Spinal cord (tissue), 10 donors: ENCODE results near the gene GSTT2. TPM values are rescaled to one million over a fixed set of nuclear protein-coding genes. Genes with fewer than 3 reads are reported as not detected.

ENCODE experiments used
- DNase-seq, 6 donors: peaks; one replicate each; pipeline versions ENCODE4 v3.0.0 to v3.0.0-alpha.2; 2013 to 2015; ENCODE audit warnings: low spot score in 6 of 6, low read depth in 4 of 6
- H3K27ac ChIP-seq: one replicate; pipeline ENCODE4 v1.5.1; 2013; ENCODE audit warnings: low read depth, low read length, control low read depth
- H3K27me3 ChIP-seq: one replicate; pipeline ENCODE4 v1.6.1; 2013; ENCODE audit warnings: low read length; ENCODE audit not compliant: control insufficient read depth, insufficient read depth
- H3K36me3 ChIP-seq: one replicate; pipeline ENCODE4 v1.6.1; 2013; ENCODE audit warnings: low read length; ENCODE audit not compliant: control insufficient read depth, insufficient read depth
- H3K4me1 ChIP-seq: one replicate; pipeline ENCODE4 v1.6.1; 2013; ENCODE audit warnings: low read length; ENCODE audit not compliant: control insufficient read depth, insufficient read depth
- H3K4me3 ChIP-seq: one replicate; pipeline ENCODE4 v1.5.1; 2013; ENCODE audit warnings: low read depth, low read length, control low read depth
- H3K9me3 ChIP-seq: one replicate; pipeline ENCODE4 v1.6.1; 2013; ENCODE audit warnings: low read length; ENCODE audit not compliant: control insufficient read depth, insufficient read depth
- WGBS: methylation state at CpG from one replicate; pipeline ENCODE4 v1.1.5; 2013; ENCODE audit warnings: missing lambda C conversion rate; ENCODE audit not compliant: insufficient coverage; 5-methylcytosine and 5-hydroxymethylcytosine counted together
- polyA plus RNA-seq, 2 donors: library from polyadenylated mRNA; unstranded; fragments of 120-200 nt; gene quantifications; one replicate each; pipeline ENCODE4 v1.2.1, GENCODE V29; 2013; ENCODE audit not compliant: insufficient read length in 2 of 2
- total RNA-seq, 2 donors: library from RNA; depleted of rRNA in 1 of 2; stranded (reverse); fragments of 120-200 nt in 1 of 2; fragments of >200 nt in 1 of 2; gene quantifications; one replicate each; pipeline versions ENCODE4 v1.2.3 to v1.2.4, GENCODE V29; 2013 to 2014
- donor health status: healthy.

Gene GSTT2
- total and polyA plus RNA-seq, 4 donors: 0.44 to 0.45 TPM; not detected in 2

DNA sequence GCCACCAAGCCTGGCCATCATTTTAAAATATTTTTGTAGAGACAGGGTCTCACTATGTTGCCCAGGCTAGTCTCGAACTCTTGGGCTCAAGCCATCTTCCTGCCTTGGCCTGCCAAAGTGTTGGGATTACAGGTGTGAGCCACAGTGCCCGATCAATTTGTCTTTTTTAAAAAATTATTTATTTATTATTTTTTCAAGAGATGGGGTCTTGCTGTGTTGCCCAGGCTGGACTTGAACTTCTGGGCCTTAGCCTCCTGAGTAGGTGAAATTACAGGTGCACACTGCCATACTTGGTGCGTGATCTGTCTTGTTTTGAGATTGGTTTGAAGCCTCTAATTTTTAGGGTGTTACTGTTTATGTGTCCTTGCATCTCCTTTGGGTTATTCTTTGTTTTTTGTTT lies 41.4 kb downstream of the GSTT2 start:
- H3K27ac ChIP-seq: no peak overlapping the region
- WGBS: 100% methylated on average over 2 of the region's 3 CpGs
- DNase-seq: no peak
- H3K4me1 ChIP-seq: no peaks in the 10 kb centered on the region
- H3K4me3 ChIP-seq: no peak overlapping the region
- H3K27me3 ChIP-seq: no peaks in the 10 kb centered on the region
- peaks cover 5% of the 10 kb centered on the region for H3K36me3 ChIP-seq
- no peaks in the 10 kb centered on the region for H3K9me3 ChIP-seq

DNA sequence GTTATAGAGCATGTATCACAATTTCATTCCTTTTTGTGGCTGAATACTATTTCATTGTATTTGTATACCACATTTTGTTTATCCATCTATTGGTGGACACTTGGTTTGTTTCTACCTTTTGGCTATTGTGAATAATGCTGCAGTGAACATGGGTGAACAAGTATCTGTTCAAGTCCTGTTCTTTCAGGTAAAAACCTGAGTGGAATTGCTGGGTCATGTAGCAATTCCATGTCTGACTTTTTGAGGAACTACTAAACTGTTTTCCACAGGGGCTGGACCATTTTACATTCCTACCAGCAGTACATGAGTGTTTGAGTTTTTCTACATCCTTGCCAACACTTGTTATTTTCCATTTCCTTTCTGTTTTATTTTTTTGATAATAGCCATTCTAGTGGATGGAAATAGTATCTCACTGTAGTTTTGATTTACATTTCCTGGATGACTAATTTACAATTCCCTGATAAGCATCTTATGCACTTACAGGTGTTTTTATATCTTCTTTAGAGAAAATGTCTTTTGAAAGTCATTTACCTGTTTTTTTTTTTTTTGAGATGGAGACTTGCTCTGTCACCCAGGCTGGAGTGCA lies 43.4 kb downstream of the GSTT2 start:
- Histone ChIP-seq H3K4me3 (no peak overlapping the region), H3K9me3 (no peaks in the 10 kb centered on the region), H3K27ac (no peak overlapping the region), H3K36me3 (peaks cover 5% of the 10 kb centered on the region), H3K27me3 (no peaks in the 10 kb centered on the region), H3K4me1 (no peaks in the 10 kb centered on the region)
- no peak for DNase-seq

DNA sequence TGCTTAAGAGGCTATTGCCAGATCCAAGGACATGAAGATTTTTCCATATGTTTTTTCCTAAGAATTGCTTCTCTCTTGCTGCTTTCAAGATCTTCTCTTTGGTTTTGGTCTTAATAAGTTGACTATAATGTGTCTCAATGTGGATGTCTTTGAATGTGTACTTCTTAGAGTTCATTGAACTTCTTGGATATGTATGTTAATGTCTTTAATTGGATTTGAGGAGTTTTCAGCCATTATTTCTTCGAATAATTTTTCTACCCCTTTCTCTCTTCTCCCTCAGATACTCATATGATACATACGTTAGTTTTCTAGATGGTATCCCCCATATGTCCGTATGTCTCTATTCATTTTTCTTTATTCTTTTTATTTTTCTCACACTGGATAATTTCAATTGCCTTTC lies 44.4 kb downstream of the GSTT2 start:
- peaks cover 5% of the 10 kb centered on the region for H3K36me3 ChIP-seq
- H3K4me3 ChIP-seq: no peak overlapping the region
- H3K27ac ChIP-seq: no peak overlapping the region
- H3K4me1 ChIP-seq: no peaks in the 10 kb centered on the region
- 100% methylated on average over 2 of the region's 3 CpGs for WGBS
- no peaks in the 10 kb centered on the region for H3K27me3 ChIP-seq
- H3K9me3 ChIP-seq: no peaks in the 10 kb centered on the region
- no peak for DNase-seq

DNA sequence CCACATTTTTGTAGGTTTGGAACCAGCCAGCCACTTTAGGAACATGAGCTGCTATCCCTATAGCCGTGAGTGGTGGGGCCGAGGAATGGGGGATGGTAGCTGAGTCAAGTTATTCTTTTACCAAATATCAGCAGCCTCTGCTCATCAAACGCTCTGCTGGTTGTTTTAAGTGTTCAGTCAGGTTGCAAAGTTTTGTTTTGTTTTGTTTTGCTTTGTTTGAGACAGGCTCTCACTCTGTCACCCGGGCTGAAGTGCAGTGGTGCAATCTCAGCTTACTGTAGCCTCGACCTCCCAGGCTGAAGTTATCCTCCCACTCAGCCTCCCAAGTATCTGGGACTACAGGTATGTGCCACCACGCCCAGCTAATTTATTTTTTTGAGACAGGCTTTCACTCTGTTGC lies 45.5 kb downstream of the GSTT2 start:
- H3K9me3 ChIP-seq: no peaks in the 10 kb centered on the region
- no peak for DNase-seq
- H3K4me1 ChIP-seq: no peaks in the 10 kb centered on the region
- H3K36me3 ChIP-seq: peaks cover 5% of the 10 kb centered on the region
- no peak overlapping the region for H3K4me3 ChIP-seq
- 84% methylated on average over 3 of the region's 6 CpGs for WGBS
- no peak overlapping the region for H3K27ac ChIP-seq
- H3K27me3 ChIP-seq: no peaks in the 10 kb centered on the region

DNA sequence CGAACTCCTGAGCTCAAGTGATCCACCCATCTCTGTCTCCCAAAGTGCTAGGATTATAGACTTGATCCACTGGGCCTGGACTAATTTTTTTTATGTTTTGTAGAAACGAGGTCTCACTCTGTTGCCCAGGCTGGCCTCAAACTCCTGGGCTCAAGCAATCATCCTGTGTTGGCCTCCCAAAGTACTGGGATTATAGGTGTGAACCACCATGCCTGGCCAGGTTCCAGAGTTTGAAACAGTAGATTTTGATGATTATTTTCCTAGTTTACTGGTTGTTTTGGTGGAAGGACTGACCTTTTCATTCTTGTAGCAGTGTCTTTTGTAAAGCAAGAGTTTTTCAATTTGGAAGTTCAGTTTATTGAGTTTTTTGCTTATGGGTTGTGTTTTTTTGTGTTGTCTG lies 46.1 kb downstream of the GSTT2 start:
- no CpG with 5 or more reads among the region's 2 CpGs for WGBS
- H3K27me3 ChIP-seq: no peaks in the 10 kb centered on the region

DNA sequence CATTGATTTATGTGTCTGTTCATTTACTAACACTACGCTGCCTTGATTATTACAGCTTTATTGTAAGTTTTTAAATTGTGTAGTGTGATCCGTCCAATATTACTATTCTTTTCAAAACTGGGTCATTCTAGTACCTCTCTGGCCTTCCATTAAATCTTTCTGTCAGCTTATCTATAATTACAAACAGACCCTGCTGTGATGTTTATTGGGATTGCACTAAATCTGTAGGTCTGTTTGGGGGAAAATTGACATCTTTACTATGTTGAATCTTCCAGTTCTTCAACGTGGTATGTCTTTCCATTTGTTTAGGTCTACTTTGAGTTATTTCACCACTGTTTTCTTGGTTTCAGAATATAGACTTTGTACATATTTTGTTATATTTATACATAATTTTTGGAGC lies 46.8 kb downstream of the GSTT2 start:
- WGBS: no CpG with 5 or more reads among the region's 3 CpGs
- Histone ChIP-seq H3K27ac (no peak overlapping the region), H3K36me3 (peaks cover 5% of the 10 kb centered on the region), H3K9me3 (no peaks in the 10 kb centered on the region), H3K27me3 (no peaks in the 10 kb centered on the region), H3K4me3 (no peak overlapping the region), H3K4me1 (no peaks in the 10 kb centered on the region)
- DNase-seq: no peak

More for the DNA sequence above, 46.1 kb downstream of the GSTT2 start:
- no peaks in the 10 kb centered on the region for H3K9me3 ChIP-seq
- no peak overlapping the region for H3K27ac ChIP-seq
- H3K4me1 ChIP-seq: no peaks in the 10 kb centered on the region
- no peak overlapping the region for H3K4me3 ChIP-seq
- DNase-seq: no peak
- H3K36me3 ChIP-seq: peaks cover 5% of the 10 kb centered on the region

DNA sequence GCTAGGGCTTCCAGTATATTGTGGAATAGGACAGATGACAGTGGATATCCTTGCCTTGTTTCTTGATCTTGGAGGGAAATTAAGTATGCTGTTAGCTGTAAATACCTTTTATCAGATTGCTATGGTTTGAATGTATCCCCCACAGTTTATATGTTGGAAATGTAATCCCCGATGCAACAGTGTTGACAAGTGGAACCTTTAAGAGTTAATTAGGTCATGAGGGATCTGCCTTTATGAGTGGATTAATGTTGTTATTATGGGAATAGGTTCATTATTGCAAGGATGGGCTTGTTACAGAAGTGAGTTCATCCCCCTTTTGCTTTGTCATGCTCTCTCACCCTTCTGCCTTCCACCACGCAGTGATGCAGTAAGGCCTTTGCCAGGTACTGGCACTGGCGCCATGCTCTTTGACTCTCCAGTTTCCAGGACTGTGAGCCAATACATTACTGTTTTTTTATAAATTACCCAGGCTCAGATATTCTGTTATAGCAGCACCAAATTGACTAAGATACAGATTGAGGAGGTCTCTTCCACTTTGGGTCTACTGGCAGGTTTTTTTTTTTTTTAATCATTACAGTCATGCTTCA lies 47.5 kb downstream of the GSTT2 start:
- H3K4me3 ChIP-seq: no peak overlapping the region
- no peaks in the 10 kb centered on the region for H3K9me3 ChIP-seq
- H3K36me3 ChIP-seq: peaks cover 5% of the 10 kb centered on the region
- 75% methylated on average over 2 of the region's 3 CpGs for WGBS
- H3K4me1 ChIP-seq: no peaks in the 10 kb centered on the region
- H3K27me3 ChIP-seq: no peaks in the 10 kb centered on the region
- DNase-seq: peak in 1 of 6 donors; percentile 5
- H3K27ac ChIP-seq: no peak overlapping the region

DNA sequence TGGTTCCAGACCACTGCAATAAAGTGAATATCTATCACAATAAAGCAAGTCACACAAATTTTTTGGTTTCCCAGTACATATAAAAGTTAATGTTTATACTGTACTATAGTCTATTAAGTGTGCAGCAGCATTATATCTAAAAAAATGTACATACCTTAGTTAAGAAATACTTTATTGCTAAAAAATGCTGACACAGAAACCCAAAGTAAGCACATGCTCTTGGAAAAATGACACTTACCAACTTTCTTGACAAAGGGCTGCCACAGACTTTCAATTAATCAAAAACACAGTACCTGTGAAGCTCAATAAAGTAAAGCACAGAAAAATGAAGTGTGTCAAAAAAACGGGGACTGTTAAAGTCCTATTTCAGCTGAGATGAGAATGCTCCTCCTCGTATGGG lies 48.1 kb downstream of the GSTT2 start:
- H3K9me3 ChIP-seq: no peaks in the 10 kb centered on the region
- DNase-seq: no peak
- no peak overlapping the region for H3K4me3 ChIP-seq
- 79% methylated on average over 2 of the region's 2 CpGs for WGBS
- H3K4me1 ChIP-seq: no peaks in the 10 kb centered on the region
- peaks cover 5% of the 10 kb centered on the region for H3K36me3 ChIP-seq
- H3K27me3 ChIP-seq: no peaks in the 10 kb centered on the region
- H3K27ac ChIP-seq: no peak overlapping the region

DNA sequence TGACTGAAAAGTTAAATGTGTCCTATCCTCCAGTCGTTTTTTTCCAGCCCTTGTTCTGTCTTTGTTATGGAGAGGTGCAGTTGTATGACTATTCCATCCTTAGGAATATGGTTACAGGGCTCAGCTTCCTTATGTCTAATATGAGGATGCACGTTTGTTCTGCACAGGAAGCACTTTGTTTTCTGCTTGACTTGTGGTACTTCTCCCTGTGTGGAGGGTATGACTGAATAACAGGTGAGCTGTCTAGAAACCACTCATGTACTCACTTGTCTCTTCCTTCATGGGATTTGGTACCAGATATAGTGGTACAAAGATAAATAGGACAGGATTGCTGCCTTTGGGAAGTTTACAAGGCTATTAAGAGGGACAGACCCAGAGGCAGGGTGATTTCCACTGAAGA lies 48.6 kb downstream of the GSTT2 start:
- no peak for DNase-seq
- Histone ChIP-seq H3K9me3 (no peaks in the 10 kb centered on the region), H3K4me3 (no peak overlapping the region), H3K27ac (no peak overlapping the region), H3K4me1 (no peaks in the 10 kb centered on the region), H3K36me3 (peaks cover 5% of the 10 kb centered on the region), H3K27me3 (no peaks in the 10 kb centered on the region)
- WGBS: 20% methylated on average over 1 of the region's 2 CpGs

DNA sequence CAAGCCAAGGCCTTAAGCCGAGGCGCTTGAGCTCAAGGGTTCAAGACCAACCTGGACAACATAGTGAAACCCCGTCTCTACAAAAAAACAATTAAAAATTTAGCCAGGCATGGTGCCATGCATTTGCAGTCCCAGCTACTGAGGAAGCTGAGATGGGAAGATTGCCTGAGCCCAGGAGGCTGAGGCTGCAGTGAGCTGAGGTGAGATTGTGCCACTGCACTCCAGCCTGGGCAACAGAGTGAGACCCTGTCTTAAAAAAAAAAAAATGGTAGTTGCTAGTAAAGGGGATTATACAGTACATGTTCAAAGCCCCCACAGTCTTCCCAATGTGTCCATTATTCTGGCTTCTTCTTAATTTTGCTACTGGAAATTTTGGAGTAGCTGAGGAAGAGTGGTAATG lies 49.4 kb downstream of the GSTT2 start:
- WGBS: no CpG with 5 or more reads among the region's 3 CpGs
- H3K9me3 ChIP-seq: no peaks in the 10 kb centered on the region
- H3K27me3 ChIP-seq: no peaks in the 10 kb centered on the region
- H3K4me1 ChIP-seq: no peaks in the 10 kb centered on the region
- no peak for DNase-seq
- H3K27ac ChIP-seq: no peak overlapping the region
- peaks cover 5% of the 10 kb centered on the region for H3K36me3 ChIP-seq
- no peak overlapping the region for H3K4me3 ChIP-seq
